Measurements from ENCODE around the gene TOLLIP. TPM values are rescaled to one million over a fixed set of nuclear protein-coding genes. Genes with fewer than 3 reads are reported as not detected.
A peak's percentile ranks its signal among the peaks of the same experiment; 100 is the strongest.

Gene TOLLIP
- total and polyA plus RNA-seq, 2 of the 8 experiments (the other 6 are each of a cell fraction or from before 2014, with no cell fraction given) = 23.7 to 34.7 TPM

DNA sequence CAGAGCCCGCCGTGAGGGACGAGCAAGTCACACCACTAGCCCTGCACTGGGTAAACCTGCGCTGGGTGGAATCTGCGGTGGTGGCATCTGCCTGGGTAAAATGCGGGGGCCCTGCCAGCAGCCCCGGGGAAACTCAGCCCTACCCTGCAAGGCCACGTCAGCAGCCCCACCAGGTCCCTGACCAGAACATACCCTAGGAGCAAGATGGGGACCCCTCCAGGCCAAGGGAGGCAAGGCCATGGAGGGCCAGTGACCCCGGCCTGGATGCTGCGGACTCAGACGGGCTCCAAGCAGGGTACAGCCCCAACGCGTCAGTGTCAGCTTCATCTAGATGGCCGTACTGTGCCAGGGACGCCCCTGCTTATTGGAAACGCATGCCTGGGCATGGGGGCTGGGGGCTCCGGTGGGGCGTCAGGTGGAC lies 26.3 kb downstream of the TOLLIP start:
- H3K9ac ChIP-seq (replicated peaks in 1 of 4; ENCODE audit: extremely low read depth in 1 of 4, low read depth in 3 of 4, low read length in 3 of 4) = no peak overlapping the region
- H2AFZ ChIP-seq (ENCODE audit: low read length) = no peak overlapping the region
- no peak for FAIRE-seq
- peaks cover 3 to 25% (median 10%) of the 10 kb centered on the region in 4 experiments; a peak in 6 of 8 replicates for H3K36me3 ChIP-seq (ENCODE audit: control insufficient read depth in 2 of 4, insufficient read depth in 4 of 4, low read length in 3 of 4)
- H3K9me3 ChIP-seq (ENCODE audit: insufficient read depth in 2 of 2, low read depth in 1 of 2, low read length in 1 of 2) = no peaks in the 10 kb centered on the region; a peak in 1 of 4 replicates
- H2BK20ac ChIP-seq (ENCODE audit: low read length) = no peak overlapping the region
- no peak for DNase-seq (ENCODE audit: low read depth in 1 of 2, low spot score in 2 of 2)
- H3K4ac ChIP-seq (replicated peaks; ENCODE audit: insufficient read length, low read depth, low read length) = no peak overlapping the region
- peaks cover 0 to 16% of the 10 kb centered on the region in 2 experiments for H4K20me1 ChIP-seq (replicated peaks in 1 of 2; ENCODE audit: control insufficient read depth in 1 of 2, insufficient read depth in 2 of 2, low read length in 2 of 2)
- no peak overlapping the region for H4K91ac ChIP-seq (replicated peaks; ENCODE audit: insufficient read length, low read length)
- TF ChIP-seq RAD21 (IDR thresholded peaks at IDR 0.05 in 1 of 2, conservative IDR thresholded peaks at IDR 0.05 in 1 of 2; ENCODE audit: low read depth in 2 of 2, low read length in 2 of 2) (0 out of 4 replicates have a peak, but pooled peaks of 1 of the 2 experiments have one; percentile 13), POLR2AphosphoS5 (IDR thresholded peaks at IDR 0.05; ENCODE audit: low read depth, low read length) (no peak), GTF2F1 (IDR thresholded peaks at IDR 0.05; ENCODE audit: borderline replicate concordance, low read depth, low read length) (no peak), SAP30 (IDR thresholded peaks at IDR 0.05; ENCODE audit: insufficient read depth, insufficient replicate concordance, low read length) (no peak), HDAC6 (IDR thresholded peaks at IDR 0.05; ENCODE audit: low read depth, low read length) (no peak), ZNF274 (IDR thresholded peaks at IDR 0.05; ENCODE audit: borderline replicate concordance, extremely low read depth, low read length) (no peak), RFX5 (IDR thresholded peaks at IDR 0.05; ENCODE audit: borderline replicate concordance, low read depth, low read length) (no peak)
- TF ChIP-seq, protein P1, sequence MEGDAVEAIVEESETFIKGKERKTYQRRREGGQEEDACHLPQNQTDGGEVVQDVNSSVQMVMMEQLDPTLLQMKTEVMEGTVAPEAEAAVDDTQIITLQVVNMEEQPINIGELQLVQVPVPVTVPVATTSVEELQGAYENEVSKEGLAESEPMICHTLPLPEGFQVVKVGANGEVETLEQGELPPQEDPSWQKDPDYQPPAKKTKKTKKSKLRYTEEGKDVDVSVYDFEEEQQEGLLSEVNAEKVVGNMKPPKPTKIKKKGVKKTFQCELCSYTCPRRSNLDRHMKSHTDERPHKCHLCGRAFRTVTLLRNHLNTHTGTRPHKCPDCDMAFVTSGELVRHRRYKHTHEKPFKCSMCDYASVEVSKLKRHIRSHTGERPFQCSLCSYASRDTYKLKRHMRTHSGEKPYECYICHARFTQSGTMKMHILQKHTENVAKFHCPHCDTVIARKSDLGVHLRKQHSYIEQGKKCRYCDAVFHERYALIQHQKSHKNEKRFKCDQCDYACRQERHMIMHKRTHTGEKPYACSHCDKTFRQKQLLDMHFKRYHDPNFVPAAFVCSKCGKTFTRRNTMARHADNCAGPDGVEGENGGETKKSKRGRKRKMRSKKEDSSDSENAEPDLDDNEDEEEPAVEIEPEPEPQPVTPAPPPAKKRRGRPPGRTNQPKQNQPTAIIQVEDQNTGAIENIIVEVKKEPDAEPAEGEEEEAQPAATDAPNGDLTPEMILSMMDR (IDR thresholded peaks at IDR 0.05; ENCODE audit: control extremely low read depth in 1 of 3, insufficient read depth in 1 of 3, low read depth in 1 of 3, low read length in 3 of 3) = peak; percentile 6 to 25 (median 13); a peak in 2 of 4 replicates
- TF ChIP-seq, protein P2, sequence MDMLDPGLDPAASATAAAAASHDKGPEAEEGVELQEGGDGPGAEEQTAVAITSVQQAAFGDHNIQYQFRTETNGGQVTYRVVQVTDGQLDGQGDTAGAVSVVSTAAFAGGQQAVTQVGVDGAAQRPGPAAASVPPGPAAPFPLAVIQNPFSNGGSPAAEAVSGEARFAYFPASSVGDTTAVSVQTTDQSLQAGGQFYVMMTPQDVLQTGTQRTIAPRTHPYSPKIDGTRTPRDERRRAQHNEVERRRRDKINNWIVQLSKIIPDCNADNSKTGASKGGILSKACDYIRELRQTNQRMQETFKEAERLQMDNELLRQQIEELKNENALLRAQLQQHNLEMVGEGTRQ (IDR thresholded peaks at IDR 0.05; ENCODE audit: low read length) = no peak
- no peak overlapping the region for H4K8ac ChIP-seq (ENCODE audit: extremely low read depth, insufficient read depth, low read length)
- no peaks in the 10 kb centered on the region; a peak in 1 of 7 replicates for H3K4me1 ChIP-seq (replicated peaks in 1 of 4; ENCODE audit: control insufficient read depth in 3 of 4, insufficient read depth in 4 of 4, low read length in 3 of 4)
- H3K56ac ChIP-seq (replicated peaks; ENCODE audit: insufficient read length, low read depth, low read length) = no peak overlapping the region
- WGBS, 2 experiments (ENCODE audit: extremely low coverage in 1 of 2, insufficient coverage in 1 of 2, insufficient read length in 1 of 2, insufficient replicate concordance in 2 of 2, low coverage in 1 of 2, low lambda C conversion rate in 2 of 2, missing lambda C conversion rate in 1 of 2) = 92% methylated on average over 18 of the region's 18 CpGs; no CpG with 5 or more reads in 1 of the 2 experiments
- no peaks in the 10 kb centered on the region for H3K79me2 ChIP-seq (ENCODE audit: control insufficient read depth in 1 of 2, insufficient read depth in 2 of 2, low read length in 2 of 2)
- H3K4me3 ChIP-seq (ENCODE audit: extremely low read depth in 1 of 4, insufficient read depth in 2 of 4, low read depth in 3 of 4, low read length in 4 of 4) = no peak overlapping the region
- H2BK5ac ChIP-seq (ENCODE audit: low read depth, low read length) = no peak overlapping the region
- H3K23ac ChIP-seq (ENCODE audit: insufficient read length) = no peak overlapping the region
- ChIA-PET CTCF (ENCODE audit: partially characterized antibody) (no interaction called here), POLR2A (ENCODE audit: partially characterized antibody) (no interaction called here)
- H3K4me2 ChIP-seq (ENCODE audit: insufficient read depth in 1 of 2, low read depth in 2 of 2, low read length in 2 of 2) = no peak overlapping the region
- H3K23me2 ChIP-seq (ENCODE audit: low read depth, low read length) = no peaks in the 10 kb centered on the region
- no peak overlapping the region for H3K18ac ChIP-seq (ENCODE audit: extremely low read depth, low read length)
- H4K5ac ChIP-seq (ENCODE audit: insufficient read length, low read depth, low read length) = no peak overlapping the region
- peaks cover 6% of the 10 kb centered on the region; the same call in 1 of the 2 replicates for H3K79me1 ChIP-seq (ENCODE audit: low read depth, low read length)
- H2AK5ac ChIP-seq (ENCODE audit: low read depth, low read length) = no peak overlapping the region
- no peaks in the 10 kb centered on the region for H3K27me3 ChIP-seq (replicated peaks in 1 of 4; ENCODE audit: control insufficient read depth in 3 of 4, extremely low read depth in 1 of 4, insufficient read depth in 3 of 4, low read length in 3 of 4)
- H3K27ac ChIP-seq (ENCODE audit: low read depth, low read length) = no peak overlapping the region
- H2BK12ac ChIP-seq (ENCODE audit: low read depth, low read length) = no peak overlapping the region
- H3K14ac ChIP-seq (ENCODE audit: insufficient read length) = no peak overlapping the region
- no peak overlapping the region for H2BK120ac ChIP-seq (replicated peaks; ENCODE audit: low read depth, low read length)
- no peak overlapping the region for H2BK15ac ChIP-seq (ENCODE audit: low read length)
